WTC11 (cell line): Measurements from ENCODE around the gene EME1. TPM values are rescaled to one million over a fixed set of nuclear protein-coding genes. Genes with fewer than 3 reads are reported as not detected.

Experiments used
- ATAC-seq: fragments of 200-7000 bp; cut with Tn5 transposase; 2 replicates; pipeline ENCODE4 v1.10.0; 2021; ENCODE audit warnings: mild to moderate bottlenecking, moderate library complexity
- CTCF ChIA-PET: fragments of 300-600 bp; sonication (Branson Sonifier 250); formaldehyde crosslinking; loops from one replicate; lab custom pipeline; 2021; ENCODE audit warnings: antibody characterized with exemption; lab: Charles Lee
- POLR2A ChIA-PET: fragments of 350-600 bp; sonication (Branson Sonifier 250); formaldehyde crosslinking; loops from one replicate; lab custom pipeline; 2021; ENCODE audit warnings: antibody characterized with exemption; lab: Charles Lee
- DNase-seq: peaks from one replicate; pipeline ENCODE4 v3.0.0; 2021; ENCODE audit warnings: low spot score
- H3K27ac Mint-ChIP-seq: 2 replicates; pipeline ENCODE4 v1.8.0; 2021; ENCODE audit warnings: mixed read lengths
- H3K27me3 Mint-ChIP-seq: 2 replicates; pipeline ENCODE4 v1.8.0; 2021; ENCODE audit warnings: low read depth, mild to moderate bottlenecking, moderate library complexity, mixed read lengths
- H3K36me3 Mint-ChIP-seq: 2 replicates; pipeline ENCODE4 v1.8.0; 2021; ENCODE audit warnings: mixed read lengths
- H3K4me1 Mint-ChIP-seq: 2 replicates; pipeline ENCODE4 v1.8.0; 2022; ENCODE audit warnings: mixed read lengths
- H3K4me3 Mint-ChIP-seq: 2 replicates; pipeline ENCODE4 v1.8.0; 2021; ENCODE audit warnings: mild to moderate bottlenecking, moderate library complexity, mixed read lengths
- H3K9me3 Mint-ChIP-seq: 2 replicates; pipeline ENCODE4 v1.8.0; 2021; ENCODE audit warnings: mixed read lengths
- ATF6 ChIP-seq: sonication (generic); formaldehyde crosslinking; IDR thresholded peaks from 2 replicates; pipeline ENCODE4 v1.8.1; 2023; ENCODE audit warnings: mild to moderate bottlenecking, missing genetic modification reagents
- CREM ChIP-seq: sonication (generic); formaldehyde crosslinking; IDR thresholded peaks from 2 replicates; pipeline ENCODE4 v1.8.1; 2022; ENCODE audit warnings: mild to moderate bottlenecking, missing genetic modification reagents, moderate library complexity
- ELF4 ChIP-seq: sonication (generic); formaldehyde crosslinking; IDR thresholded peaks from 2 replicates; pipeline ENCODE4 v1.8.1; 2022; ENCODE audit warnings: low read depth, mild to moderate bottlenecking, moderate library complexity, missing genetic modification reagents
- ETV6 ChIP-seq: sonication (generic); formaldehyde crosslinking; IDR thresholded peaks from 2 replicates; pipeline ENCODE4 v1.8.1; 2022; ENCODE audit warnings: mild to moderate bottlenecking, missing genetic modification reagents
- FOXJ3 ChIP-seq: sonication (generic); formaldehyde crosslinking; IDR thresholded peaks from 2 replicates; pipeline ENCODE4 v1.9.0; 2021; ENCODE audit warnings: missing genetic modification reagents, mild to moderate bottlenecking, borderline replicate concordance
- GRHL2 ChIP-seq: fragments of 250-450 bp; sonication (Bioruptor Pico); IDR thresholded peaks from 2 replicates; pipeline ENCODE4 v1.8.0; 2022; ENCODE audit warnings: mild to moderate bottlenecking, moderate library complexity; ENCODE audit not compliant: insufficient replicate concordance, severe bottlenecking
- IRF2 ChIP-seq: sonication (generic); formaldehyde crosslinking; IDR thresholded peaks from 2 replicates; pipeline ENCODE4 v1.8.0; 2022; ENCODE audit warnings: low read depth, missing genetic modification reagents, borderline replicate concordance
- JAZF1 ChIP-seq: fragments of 250-450 bp; sonication (Bioruptor Pico); IDR thresholded peaks from 2 replicates; pipeline ENCODE4 v1.9.0; 2021; ENCODE audit warnings: moderate library complexity, mild to moderate bottlenecking, inconsistent platforms
- SP1 ChIP-seq: sonication (generic); formaldehyde crosslinking; conservative IDR thresholded peaks from 2 replicates; pipeline ENCODE4 v1.8.1; 2022; ENCODE audit warnings: missing genetic modification reagents
- TCF7 ChIP-seq: sonication (generic); formaldehyde crosslinking; IDR thresholded peaks from 2 replicates; pipeline ENCODE4 v1.8.0; 2022; ENCODE audit warnings: mild to moderate bottlenecking, low read depth, missing genetic modification reagents, moderate library complexity
- TEAD1 ChIP-seq: sonication (generic); formaldehyde crosslinking; IDR thresholded peaks from 2 replicates; pipeline ENCODE4 v1.8.0; 2022; ENCODE audit warnings: mild to moderate bottlenecking, missing genetic modification reagents
- TP53 ChIP-seq: sonication (generic); formaldehyde crosslinking; IDR thresholded peaks from 2 replicates; pipeline ENCODE4 v1.8.1; 2023; ENCODE audit warnings: mild to moderate bottlenecking, missing genetic modification reagents
- ZNF263 ChIP-seq: sonication (generic); formaldehyde crosslinking; IDR thresholded peaks from 2 replicates; pipeline ENCODE4 v1.8.1; 2022; ENCODE audit warnings: low read depth, mild to moderate bottlenecking, moderate library complexity, missing genetic modification reagents
- ZNF317 ChIP-seq: sonication (generic); formaldehyde crosslinking; IDR thresholded peaks from 2 replicates; pipeline ENCODE4 v1.8.1; 2023; ENCODE audit warnings: low read depth, mild to moderate bottlenecking, moderate library complexity, missing genetic modification reagents, borderline replicate concordance
- ZNF423 ChIP-seq: fragments of 250-450 bp; sonication (Bioruptor Pico); IDR thresholded peaks from 2 replicates; pipeline ENCODE4 v2.1.2; 2022; ENCODE audit warnings: mild to moderate bottlenecking, moderate library complexity
- total RNA-seq: library from RNA; stranded (reverse); gene quantifications from 3 replicates; pipeline ENCODE4 v1.2.3, GENCODE V29; 2021
- TF ChIP-seq, protein P1 (sequence below): fragments of 200-600 bp; IDR thresholded peaks from 2 replicates; pipeline ENCODE4 v1.8.0; 2022; ENCODE audit warnings: antibody characterized with exemption
- TF ChIP-seq, protein P2 (sequence below): sonication (generic); formaldehyde crosslinking; IDR thresholded peaks from 2 replicates; pipeline ENCODE4 v1.8.1; 2023; ENCODE audit warnings: mild to moderate bottlenecking, missing genetic modification reagents
- TF ChIP-seq, protein P3 (sequence below): sonication (generic); formaldehyde crosslinking; IDR thresholded peaks from 2 replicates; pipeline ENCODE4 v1.8.0; 2022; ENCODE audit warnings: missing genetic modification reagents
- TF ChIP-seq, protein P4 (sequence below): sonication (generic); formaldehyde crosslinking; IDR thresholded peaks from 2 replicates; pipeline ENCODE4 v1.8.1; 2022; ENCODE audit warnings: mild to moderate bottlenecking, missing genetic modification reagents, moderate library complexity, borderline replicate concordance
- TF ChIP-seq, protein P5 (sequence below): sonication (generic); formaldehyde crosslinking; IDR thresholded peaks from 2 replicates; pipeline ENCODE4 v1.8.0; 2022; ENCODE audit warnings: mild to moderate bottlenecking, missing genetic modification reagents

EME1 gene
- total RNA-seq, 1 experiment from 2014 or later: 24.9 TPM

DNA sequence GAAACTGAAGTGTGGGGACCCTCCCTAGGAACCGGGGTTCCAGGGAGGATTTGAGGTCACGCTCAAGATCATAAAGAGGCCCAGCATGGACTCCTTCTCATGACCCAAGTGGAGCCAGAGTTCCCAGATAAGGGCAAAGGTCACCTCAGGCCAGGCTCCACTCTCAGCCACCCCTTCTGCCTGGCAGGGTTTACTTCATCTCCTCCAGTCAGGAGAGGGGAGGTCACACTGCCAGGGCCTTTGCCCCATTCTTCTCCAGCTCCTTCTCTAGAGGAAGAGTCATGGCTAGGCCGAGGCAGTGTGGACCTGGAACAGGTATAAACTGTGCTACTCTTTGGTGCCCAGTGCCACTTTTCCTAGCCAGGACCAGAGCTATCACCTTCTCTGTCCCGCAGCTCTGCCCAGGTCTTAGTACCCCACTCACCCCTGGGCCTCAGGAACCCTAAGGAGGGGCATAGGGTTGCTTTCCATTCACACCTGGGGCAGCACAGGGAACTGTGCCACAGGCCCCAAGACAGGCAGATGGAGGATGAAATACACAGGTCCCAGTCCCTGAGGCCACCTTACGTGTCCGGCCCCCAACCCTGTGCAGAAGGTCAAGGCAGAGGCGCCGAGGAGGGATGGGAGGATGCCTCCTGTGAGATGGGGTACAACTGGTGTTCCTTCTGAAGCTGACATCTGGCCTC is 52.1 kb downstream of the EME1 start:
- H3K27ac Mint-ChIP-seq: no peak overlapping the region
- POLR2A ChIA-PET: no interaction called here
- TF ChIP-seq ATF6 (CRISPR knock-in tag): no peak
- TF ChIP-seq CREM (CRISPR knock-in tag): no peak
- no peak for TF ChIP-seq ETV6 (CRISPR knock-in tag)
- TF ChIP-seq ELF4 (CRISPR knock-in tag): no peak
- no peak for TF ChIP-seq SP1 (CRISPR knock-in tag)
- TF ChIP-seq FOXJ3: no peak
- TF ChIP-seq IRF2 (CRISPR knock-in tag): no peak
- TF ChIP-seq ZNF423 (CRISPR knock-in tag): no peak
- TF ChIP-seq, protein P1, sequence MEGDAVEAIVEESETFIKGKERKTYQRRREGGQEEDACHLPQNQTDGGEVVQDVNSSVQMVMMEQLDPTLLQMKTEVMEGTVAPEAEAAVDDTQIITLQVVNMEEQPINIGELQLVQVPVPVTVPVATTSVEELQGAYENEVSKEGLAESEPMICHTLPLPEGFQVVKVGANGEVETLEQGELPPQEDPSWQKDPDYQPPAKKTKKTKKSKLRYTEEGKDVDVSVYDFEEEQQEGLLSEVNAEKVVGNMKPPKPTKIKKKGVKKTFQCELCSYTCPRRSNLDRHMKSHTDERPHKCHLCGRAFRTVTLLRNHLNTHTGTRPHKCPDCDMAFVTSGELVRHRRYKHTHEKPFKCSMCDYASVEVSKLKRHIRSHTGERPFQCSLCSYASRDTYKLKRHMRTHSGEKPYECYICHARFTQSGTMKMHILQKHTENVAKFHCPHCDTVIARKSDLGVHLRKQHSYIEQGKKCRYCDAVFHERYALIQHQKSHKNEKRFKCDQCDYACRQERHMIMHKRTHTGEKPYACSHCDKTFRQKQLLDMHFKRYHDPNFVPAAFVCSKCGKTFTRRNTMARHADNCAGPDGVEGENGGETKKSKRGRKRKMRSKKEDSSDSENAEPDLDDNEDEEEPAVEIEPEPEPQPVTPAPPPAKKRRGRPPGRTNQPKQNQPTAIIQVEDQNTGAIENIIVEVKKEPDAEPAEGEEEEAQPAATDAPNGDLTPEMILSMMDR: no peak
- TF ChIP-seq TEAD1 (CRISPR knock-in tag): no peak
- TF ChIP-seq TCF7: no peak
- peaks cover 24% of the 10 kb centered on the region for H3K27me3 Mint-ChIP-seq
- peaks cover 17% of the 10 kb centered on the region for H3K4me1 Mint-ChIP-seq
- ATAC-seq: no peak
- no peaks in the 10 kb centered on the region for H3K36me3 Mint-ChIP-seq
- DNase-seq: no peak
- CTCF ChIA-PET: interaction anchor here (0.9 to 3.6 kb wide), 2 partner anchors 28 to 225 kb away, joined by 8 to 49 read pairs; partner anchors contain the start of gene LRRC59
- peak overlapping the region; percentile 76 for H3K4me3 Mint-ChIP-seq
- peaks cover 5% of the 10 kb centered on the region; the same call in 1 of the 2 replicates for H3K9me3 Mint-ChIP-seq

GRCh38 chr17:50425682-50426471 is 52.8 kb downstream of the EME1 start, which contains the start of gene ACSF2:
Gene ACSF2, plus strand, starts transcription at chr17:50426218. Its CDS starts 44 bp downstream, at chr17:50426262.
- H3K9me3 Mint-ChIP-seq: no peaks in the 10 kb centered on the region
- H3K36me3 Mint-ChIP-seq: no peaks in the 10 kb centered on the region
- CTCF ChIA-PET: interaction anchor here (0.9 to 3.6 kb wide), 6 partner anchors 9 to 225 kb away, joined by 3 to 49 read pairs (median 4); partner anchors contain the start of gene LRRC59
- POLR2A ChIA-PET: interaction anchor here (1.1 to 1.5 kb wide), 2 partner anchors 14 to 28 kb away, joined by 3 to 6 read pairs; partner anchors contain the start of gene LRRC59
- DNase-seq (peak; percentile 64), ATAC-seq (peak; percentile 50)
- H3K4me3 Mint-ChIP-seq: peak within 1 kb of the TSS; percentile 76
- peaks cover 24% of the 10 kb centered on the region for H3K27me3 Mint-ChIP-seq
- peaks cover 17% of the 10 kb centered on the region for H3K4me1 Mint-ChIP-seq
- H3K27ac Mint-ChIP-seq: peak within 1 kb of the TSS; percentile 25; the same call in 1 of the 2 replicates
- TF ChIP-seq ZNF317 (CRISPR knock-in tag) (0 out of 2 replicates have a peak, but pooled peaks have one; percentile 39), ZNF263 (no peak), GRHL2 (CRISPR knock-in tag) (no peak), TP53 (CRISPR knock-in tag) (no peak), IRF2 (CRISPR knock-in tag) (no peak), TCF7 (no peak), JAZF1 (CRISPR knock-in tag) (no peak)
- TF ChIP-seq, protein P2, sequence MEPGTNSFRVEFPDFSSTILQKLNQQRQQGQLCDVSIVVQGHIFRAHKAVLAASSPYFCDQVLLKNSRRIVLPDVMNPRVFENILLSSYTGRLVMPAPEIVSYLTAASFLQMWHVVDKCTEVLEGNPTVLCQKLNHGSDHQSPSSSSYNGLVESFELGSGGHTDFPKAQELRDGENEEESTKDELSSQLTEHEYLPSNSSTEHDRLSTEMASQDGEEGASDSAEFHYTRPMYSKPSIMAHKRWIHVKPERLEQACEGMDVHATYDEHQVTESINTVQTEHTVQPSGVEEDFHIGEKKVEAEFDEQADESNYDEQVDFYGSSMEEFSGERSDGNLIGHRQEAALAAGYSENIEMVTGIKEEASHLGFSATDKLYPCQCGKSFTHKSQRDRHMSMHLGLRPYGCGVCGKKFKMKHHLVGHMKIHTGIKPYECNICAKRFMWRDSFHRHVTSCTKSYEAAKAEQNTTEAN (CRISPR knock-in tag): no peak
- TF ChIP-seq, protein P3, sequence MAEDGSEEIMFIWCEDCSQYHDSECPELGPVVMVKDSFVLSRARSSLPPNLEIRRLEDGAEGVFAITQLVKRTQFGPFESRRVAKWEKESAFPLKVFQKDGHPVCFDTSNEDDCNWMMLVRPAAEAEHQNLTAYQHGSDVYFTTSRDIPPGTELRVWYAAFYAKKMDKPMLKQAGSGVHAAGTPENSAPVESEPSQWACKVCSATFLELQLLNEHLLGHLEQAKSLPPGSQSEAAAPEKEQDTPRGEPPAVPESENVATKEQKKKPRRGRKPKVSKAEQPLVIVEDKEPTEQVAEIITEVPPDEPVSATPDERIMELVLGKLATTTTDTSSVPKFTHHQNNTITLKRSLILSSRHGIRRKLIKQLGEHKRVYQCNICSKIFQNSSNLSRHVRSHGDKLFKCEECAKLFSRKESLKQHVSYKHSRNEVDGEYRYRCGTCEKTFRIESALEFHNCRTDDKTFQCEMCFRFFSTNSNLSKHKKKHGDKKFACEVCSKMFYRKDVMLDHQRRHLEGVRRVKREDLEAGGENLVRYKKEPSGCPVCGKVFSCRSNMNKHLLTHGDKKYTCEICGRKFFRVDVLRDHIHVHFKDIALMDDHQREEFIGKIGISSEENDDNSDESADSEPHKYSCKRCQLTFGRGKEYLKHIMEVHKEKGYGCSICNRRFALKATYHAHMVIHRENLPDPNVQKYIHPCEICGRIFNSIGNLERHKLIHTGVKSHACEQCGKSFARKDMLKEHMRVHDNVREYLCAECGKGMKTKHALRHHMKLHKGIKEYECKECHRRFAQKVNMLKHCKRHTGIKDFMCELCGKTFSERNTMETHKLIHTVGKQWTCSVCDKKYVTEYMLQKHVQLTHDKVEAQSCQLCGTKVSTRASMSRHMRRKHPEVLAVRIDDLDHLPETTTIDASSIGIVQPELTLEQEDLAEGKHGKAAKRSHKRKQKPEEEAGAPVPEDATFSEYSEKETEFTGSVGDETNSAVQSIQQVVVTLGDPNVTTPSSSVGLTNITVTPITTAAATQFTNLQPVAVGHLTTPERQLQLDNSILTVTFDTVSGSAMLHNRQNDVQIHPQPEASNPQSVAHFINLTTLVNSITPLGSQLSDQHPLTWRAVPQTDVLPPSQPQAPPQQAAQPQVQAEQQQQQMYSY (CRISPR knock-in tag): no peak; the same call in 1 of the 2 replicates
- TF ChIP-seq, protein P4, sequence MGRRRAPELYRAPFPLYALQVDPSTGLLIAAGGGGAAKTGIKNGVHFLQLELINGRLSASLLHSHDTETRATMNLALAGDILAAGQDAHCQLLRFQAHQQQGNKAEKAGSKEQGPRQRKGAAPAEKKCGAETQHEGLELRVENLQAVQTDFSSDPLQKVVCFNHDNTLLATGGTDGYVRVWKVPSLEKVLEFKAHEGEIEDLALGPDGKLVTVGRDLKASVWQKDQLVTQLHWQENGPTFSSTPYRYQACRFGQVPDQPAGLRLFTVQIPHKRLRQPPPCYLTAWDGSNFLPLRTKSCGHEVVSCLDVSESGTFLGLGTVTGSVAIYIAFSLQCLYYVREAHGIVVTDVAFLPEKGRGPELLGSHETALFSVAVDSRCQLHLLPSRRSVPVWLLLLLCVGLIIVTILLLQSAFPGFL (CRISPR knock-in tag): no peak
- TF ChIP-seq, protein P5, sequence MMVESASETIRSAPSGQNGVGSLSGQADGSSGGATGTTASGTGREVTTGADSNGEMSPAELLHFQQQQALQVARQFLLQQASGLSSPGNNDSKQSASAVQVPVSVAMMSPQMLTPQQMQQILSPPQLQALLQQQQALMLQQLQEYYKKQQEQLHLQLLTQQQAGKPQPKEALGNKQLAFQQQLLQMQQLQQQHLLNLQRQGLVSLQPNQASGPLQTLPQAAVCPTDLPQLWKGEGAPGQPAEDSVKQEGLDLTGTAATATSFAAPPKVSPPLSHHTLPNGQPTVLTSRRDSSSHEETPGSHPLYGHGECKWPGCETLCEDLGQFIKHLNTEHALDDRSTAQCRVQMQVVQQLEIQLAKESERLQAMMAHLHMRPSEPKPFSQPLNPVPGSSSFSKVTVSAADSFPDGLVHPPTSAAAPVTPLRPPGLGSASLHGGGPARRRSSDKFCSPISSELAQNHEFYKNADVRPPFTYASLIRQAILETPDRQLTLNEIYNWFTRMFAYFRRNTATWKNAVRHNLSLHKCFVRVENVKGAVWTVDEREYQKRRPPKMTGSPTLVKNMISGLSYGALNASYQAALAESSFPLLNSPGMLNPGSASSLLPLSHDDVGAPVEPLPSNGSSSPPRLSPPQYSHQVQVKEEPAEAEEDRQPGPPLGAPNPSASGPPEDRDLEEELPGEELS (CRISPR knock-in tag): peak; percentile 42
